Neural crest cell (in vitro differentiated cells): ENCODE results near the gene LIPF. TPM values are rescaled to one million over a fixed set of nuclear protein-coding genes. Genes with fewer than 3 reads are reported as not detected.

Source experiments
- DNase-seq: peaks from one replicate; pipeline ENCODE4 v3.0.0; 2021; ENCODE audit warnings: low read depth, mixed read lengths, low spot score
- H3K27ac Mint-ChIP-seq: one replicate; pipeline ENCODE4 v1.8.0; 2021; ENCODE audit warnings: mild to moderate bottlenecking, mixed read lengths; ENCODE audit not compliant: unreplicated experiment
- H3K27me3 Mint-ChIP-seq: 2 replicates; pipeline ENCODE4 v1.8.0; 2021; ENCODE audit warnings: low read depth, mild to moderate bottlenecking, mixed read lengths
- H3K36me3 Mint-ChIP-seq: 2 replicates; pipeline ENCODE4 v1.8.0; 2021; ENCODE audit warnings: low read depth, mild to moderate bottlenecking, mixed read lengths
- H3K4me1 Mint-ChIP-seq: 2 replicates; pipeline ENCODE4 v1.8.0; 2021; ENCODE audit warnings: mixed read lengths
- H3K4me3 Mint-ChIP-seq: one replicate; pipeline ENCODE4 v1.8.0; 2021; ENCODE audit warnings: mild to moderate bottlenecking, mixed read lengths
- H3K9me3 Mint-ChIP-seq: 2 replicates; pipeline ENCODE4 v1.8.0; 2021; ENCODE audit warnings: mixed read lengths
- long read RNA-seq: library from polyadenylated mRNA; unstranded; transcript quantifications from one replicate; pipeline ENCODE4 v2.0.0, GENCODE V29; 2020
- total RNA-seq: library from RNA; stranded (reverse); gene quantifications from 2 replicates; pipeline ENCODE4 v1.2.1, GENCODE V29; 2021
- TF ChIP-seq, protein P1 (sequence below): fragments of 200-600 bp; sonication (generic); conservative IDR thresholded peaks from 2 replicates; pipeline ENCODE4 v1.5.0; 2021; ENCODE audit warnings: antibody characterized with exemption, mild to moderate bottlenecking

LIPF gene, protein sequence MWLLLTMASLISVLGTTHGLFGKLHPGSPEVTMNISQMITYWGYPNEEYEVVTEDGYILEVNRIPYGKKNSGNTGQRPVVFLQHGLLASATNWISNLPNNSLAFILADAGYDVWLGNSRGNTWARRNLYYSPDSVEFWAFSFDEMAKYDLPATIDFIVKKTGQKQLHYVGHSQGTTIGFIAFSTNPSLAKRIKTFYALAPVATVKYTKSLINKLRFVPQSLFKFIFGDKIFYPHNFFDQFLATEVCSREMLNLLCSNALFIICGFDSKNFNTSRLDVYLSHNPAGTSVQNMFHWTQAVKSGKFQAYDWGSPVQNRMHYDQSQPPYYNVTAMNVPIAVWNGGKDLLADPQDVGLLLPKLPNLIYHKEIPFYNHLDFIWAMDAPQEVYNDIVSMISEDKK
- total RNA-seq, result not detected in 2 replicates
- long read RNA-seq, result 0 reads

DNA sequence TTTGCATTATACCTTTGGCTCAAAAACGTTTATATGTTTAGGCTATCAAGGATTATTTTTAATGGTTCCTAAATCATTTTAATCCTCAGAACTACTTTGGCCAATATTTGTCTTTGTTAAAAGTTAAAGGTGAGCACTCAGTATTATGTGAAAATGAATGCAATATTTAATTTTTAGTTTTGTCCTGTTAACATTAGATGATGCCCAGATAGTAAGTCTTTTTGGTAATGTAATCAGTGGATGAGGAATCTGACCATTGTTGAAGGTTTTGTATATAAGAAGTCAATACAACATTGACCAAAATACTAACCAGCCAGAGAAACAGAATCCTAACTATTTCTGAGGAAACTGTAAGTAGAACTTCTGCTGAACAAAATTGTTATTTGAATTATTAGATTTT lies at the start of gene LIPF:
Gene LIPF, plus strand, starts transcription at position 301 of the 400 bp plus-strand sequence. CDS start 2,856 bp downstream, outside the sequence.
- no peak for DNase-seq
- Mint-ChIP-seq H3K4me3 (no peak within 1 kb of the TSS), H3K9me3 (no peaks in the 10 kb centered on the region), H3K27me3 (no peaks in the 10 kb centered on the region), H3K4me1 (no peaks in the 10 kb centered on the region), H3K27ac (no peak within 1 kb of the TSS), H3K36me3 (no peaks in the 10 kb centered on the region)
- TF ChIP-seq, protein P1, sequence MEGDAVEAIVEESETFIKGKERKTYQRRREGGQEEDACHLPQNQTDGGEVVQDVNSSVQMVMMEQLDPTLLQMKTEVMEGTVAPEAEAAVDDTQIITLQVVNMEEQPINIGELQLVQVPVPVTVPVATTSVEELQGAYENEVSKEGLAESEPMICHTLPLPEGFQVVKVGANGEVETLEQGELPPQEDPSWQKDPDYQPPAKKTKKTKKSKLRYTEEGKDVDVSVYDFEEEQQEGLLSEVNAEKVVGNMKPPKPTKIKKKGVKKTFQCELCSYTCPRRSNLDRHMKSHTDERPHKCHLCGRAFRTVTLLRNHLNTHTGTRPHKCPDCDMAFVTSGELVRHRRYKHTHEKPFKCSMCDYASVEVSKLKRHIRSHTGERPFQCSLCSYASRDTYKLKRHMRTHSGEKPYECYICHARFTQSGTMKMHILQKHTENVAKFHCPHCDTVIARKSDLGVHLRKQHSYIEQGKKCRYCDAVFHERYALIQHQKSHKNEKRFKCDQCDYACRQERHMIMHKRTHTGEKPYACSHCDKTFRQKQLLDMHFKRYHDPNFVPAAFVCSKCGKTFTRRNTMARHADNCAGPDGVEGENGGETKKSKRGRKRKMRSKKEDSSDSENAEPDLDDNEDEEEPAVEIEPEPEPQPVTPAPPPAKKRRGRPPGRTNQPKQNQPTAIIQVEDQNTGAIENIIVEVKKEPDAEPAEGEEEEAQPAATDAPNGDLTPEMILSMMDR, result no peak

DNA sequence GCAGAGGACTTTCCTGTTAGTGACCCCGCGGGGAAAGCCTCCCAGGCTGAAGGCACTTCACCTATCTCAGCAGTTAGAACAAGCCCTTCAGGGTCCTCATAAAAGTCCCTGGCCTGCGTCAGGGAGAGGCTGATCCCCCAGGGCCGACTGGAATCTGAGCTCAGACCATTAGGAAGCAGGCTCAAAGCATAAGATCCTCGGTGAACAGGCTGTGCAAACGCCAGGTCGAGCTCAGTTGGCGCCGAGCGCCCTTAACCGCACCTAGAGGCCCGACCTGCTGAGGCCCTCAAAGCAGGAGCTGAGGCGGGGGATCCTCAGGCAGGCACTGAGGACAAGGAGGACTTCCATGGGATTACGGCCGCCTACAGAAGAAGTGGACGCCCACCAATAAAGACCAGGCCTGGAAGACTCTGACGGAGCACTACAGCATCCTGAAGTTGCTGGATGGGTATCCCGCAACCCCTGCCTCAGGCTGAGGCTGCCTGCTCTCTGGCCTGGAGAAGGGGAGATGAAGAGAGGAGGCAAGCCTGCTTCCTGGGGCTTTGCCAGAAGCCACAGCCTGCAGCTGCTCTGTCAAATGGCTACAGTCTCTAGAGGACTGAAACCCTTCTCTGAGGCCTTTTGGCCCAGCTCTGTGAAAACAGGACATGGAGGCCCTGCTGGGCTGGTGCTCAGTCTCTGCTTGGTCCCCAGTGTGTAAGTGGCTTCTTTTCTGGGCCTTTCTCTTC lies 47.8 kb upstream of the LIPF start:
- no peak overlapping the region for H3K27ac Mint-ChIP-seq
- no peak for DNase-seq
- H3K27me3 Mint-ChIP-seq, result no peaks in the 10 kb centered on the region
- no peaks in the 10 kb centered on the region for H3K9me3 Mint-ChIP-seq
- no peaks in the 10 kb centered on the region for H3K36me3 Mint-ChIP-seq
- TF ChIP-seq, protein P1, result no peak
- no peak overlapping the region for H3K4me3 Mint-ChIP-seq
- no peaks in the 10 kb centered on the region for H3K4me1 Mint-ChIP-seq

DNA sequence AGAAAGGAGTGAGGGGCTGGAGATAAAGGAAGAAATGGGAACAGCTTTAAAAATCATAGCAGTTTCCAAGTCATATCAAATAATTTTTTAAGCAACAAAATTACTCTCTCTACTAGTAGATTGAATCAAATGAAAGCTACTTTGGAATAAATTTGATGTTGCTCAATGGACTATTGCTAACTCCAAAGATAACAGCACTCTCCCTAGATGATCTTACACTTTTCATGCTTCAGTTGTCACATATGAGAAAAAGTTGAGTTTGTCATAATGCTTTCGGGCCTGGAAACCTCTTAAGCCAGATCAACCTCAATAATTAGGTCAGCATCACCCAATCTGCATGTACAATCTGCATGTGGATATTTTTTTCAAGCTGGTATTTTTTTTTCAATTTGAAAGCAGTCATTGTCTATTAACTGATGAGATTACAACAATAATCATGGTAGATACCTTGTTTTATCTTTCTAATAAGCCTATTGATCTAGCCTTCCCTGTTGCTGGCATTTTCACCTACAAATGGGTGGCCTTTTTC lies 46.4 kb upstream of the LIPF start:
- Mint-ChIP-seq H3K9me3 (no peaks in the 10 kb centered on the region), H3K4me3 (no peak overlapping the region), H3K4me1 (no peaks in the 10 kb centered on the region), H3K27ac (no peak overlapping the region), H3K36me3 (no peaks in the 10 kb centered on the region), H3K27me3 (no peaks in the 10 kb centered on the region)
- TF ChIP-seq, protein P1, result no peak
- no peak for DNase-seq

DNA sequence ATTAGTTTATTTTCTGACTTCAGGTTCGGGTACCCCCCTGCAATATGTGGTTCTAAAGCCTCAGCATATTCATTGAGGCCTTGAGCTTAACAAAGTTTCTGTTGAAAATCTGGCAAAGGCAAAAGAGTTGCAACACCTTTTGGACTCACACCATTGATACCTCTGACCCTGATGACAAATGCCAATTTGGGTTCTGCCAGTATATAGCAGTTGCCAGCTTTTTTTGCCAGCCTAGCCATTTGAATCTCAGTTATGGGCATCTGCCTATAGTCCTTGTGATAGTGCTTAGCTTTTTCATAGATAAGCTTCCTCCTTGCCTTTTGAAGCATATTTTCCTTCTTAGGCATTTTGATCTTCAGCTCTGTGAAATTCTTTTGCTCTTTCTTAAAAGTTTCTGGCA lies 45.7 kb upstream of the LIPF start:
- no peak overlapping the region for H3K4me3 Mint-ChIP-seq
- H3K27ac Mint-ChIP-seq, result no peak overlapping the region
- no peaks in the 10 kb centered on the region for H3K4me1 Mint-ChIP-seq
- no peaks in the 10 kb centered on the region for H3K36me3 Mint-ChIP-seq
- H3K9me3 Mint-ChIP-seq, result no peaks in the 10 kb centered on the region
- TF ChIP-seq, protein P1, result no peak
- H3K27me3 Mint-ChIP-seq, result no peaks in the 10 kb centered on the region
- DNase-seq, result no peak

DNA sequence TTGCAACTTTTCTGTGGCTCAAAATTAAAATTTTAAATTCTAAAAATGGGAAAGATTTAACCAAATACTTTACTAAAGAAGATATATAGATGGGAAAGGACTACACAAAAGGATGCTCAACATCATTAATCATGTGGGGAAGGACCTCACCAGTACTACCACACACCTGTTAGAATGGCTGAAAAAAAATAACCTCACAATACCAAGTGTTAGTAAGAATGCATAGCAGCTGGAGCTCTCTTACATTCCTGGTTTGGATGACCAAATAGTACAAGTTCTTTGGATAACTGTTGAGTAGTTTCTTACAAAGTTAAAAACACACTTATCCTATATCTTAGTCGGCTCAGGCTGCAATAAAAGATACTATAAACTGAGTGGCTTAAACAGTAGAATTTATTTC lies 43.8 kb upstream of the LIPF start:
- no peak overlapping the region for H3K27ac Mint-ChIP-seq
- no peaks in the 10 kb centered on the region for H3K36me3 Mint-ChIP-seq
- H3K27me3 Mint-ChIP-seq, result peaks cover 4% of the 10 kb centered on the region
- H3K4me3 Mint-ChIP-seq, result no peak overlapping the region
- TF ChIP-seq, protein P1, result no peak
- DNase-seq, result no peak
- no peaks in the 10 kb centered on the region for H3K9me3 Mint-ChIP-seq
- no peaks in the 10 kb centered on the region for H3K4me1 Mint-ChIP-seq
